DMS 273 treated with DMSO at 0.1 percent for 48 hours (cell line): Measurements from ENCODE around the gene PTGR2.
"Not testable (repeated sequence)": the region's sequence is repeated elsewhere in the genome, so short reads cannot be mapped to it uniquely, and the experiment has no call there.

ENCODE experiments used
- DNase-seq: peaks from one replicate; lab custom pipeline; 2025; lab: John Stamatoyannopoulos, UW

The PTGR2 gene

GRCh38 chr14:73887318-73887616 is 35.6 kb downstream of the PTGR2 start:
- DNase-seq: no peak

GRCh38 chr14:73887694-73888459 is 36.2 kb downstream of the PTGR2 start:
- DNase-seq: no peak

- no peak for DNase-seq
Observed at GRCh38 chr14:73888460-73888725, 36.8 kb downstream of the PTGR2 start.

- DNase-seq: no peak
Observed at GRCh38 chr14:73888971-73889370, 37.3 kb downstream of the PTGR2 start.

GRCh38 chr14:73889376-73889775 is 37.7 kb downstream of the PTGR2 start:
- DNase-seq: no peak

GRCh38 chr14:73894180-73894687 is 42.6 kb downstream of the PTGR2 start:
- DNase-seq: not testable (repeated sequence)

- no peak for DNase-seq
Observed at GRCh38 chr14:73895939-73896338, 44.3 kb downstream of the PTGR2 start.

GRCh38 chr14:73896521-73896920 is 44.9 kb downstream of the PTGR2 start:
- no peak for DNase-seq

- no peak for DNase-seq
Observed at GRCh38 chr14:73903028-73903427, 51.4 kb downstream of the PTGR2 start.

GRCh38 chr14:73909681-73910080 is 58.0 kb downstream of the PTGR2 start:
- no peak for DNase-seq

GRCh38 chr14:73913256-73913655 is 61.6 kb downstream of the PTGR2 start:
- DNase-seq: no peak

GRCh38 chr14:73916324-73916723 is 64.7 kb downstream of the PTGR2 start:
- no peak for DNase-seq

GRCh38 chr14:73919457-73919856 is 67.8 kb downstream of the PTGR2 start:
- not testable (repeated sequence) for DNase-seq

GRCh38 chr14:73924337-73924736 is 72.7 kb downstream of the PTGR2 start:
- DNase-seq: no peak
